ENCODE measurements around the gene KCNG4.

Gene KCNG4

GRCh38 chr16:84182680-84183571 lies 56.9 kb downstream of the KCNG4 start:
- no peak for DNase-seq (ENCODE audit: low read depth, low spot score)

GRCh38 chr16:84182104-84182503 lies 57.7 kb downstream of the KCNG4 start:
- DNase-seq (ENCODE audit: low read depth, low spot score) = no peak

DNA sequence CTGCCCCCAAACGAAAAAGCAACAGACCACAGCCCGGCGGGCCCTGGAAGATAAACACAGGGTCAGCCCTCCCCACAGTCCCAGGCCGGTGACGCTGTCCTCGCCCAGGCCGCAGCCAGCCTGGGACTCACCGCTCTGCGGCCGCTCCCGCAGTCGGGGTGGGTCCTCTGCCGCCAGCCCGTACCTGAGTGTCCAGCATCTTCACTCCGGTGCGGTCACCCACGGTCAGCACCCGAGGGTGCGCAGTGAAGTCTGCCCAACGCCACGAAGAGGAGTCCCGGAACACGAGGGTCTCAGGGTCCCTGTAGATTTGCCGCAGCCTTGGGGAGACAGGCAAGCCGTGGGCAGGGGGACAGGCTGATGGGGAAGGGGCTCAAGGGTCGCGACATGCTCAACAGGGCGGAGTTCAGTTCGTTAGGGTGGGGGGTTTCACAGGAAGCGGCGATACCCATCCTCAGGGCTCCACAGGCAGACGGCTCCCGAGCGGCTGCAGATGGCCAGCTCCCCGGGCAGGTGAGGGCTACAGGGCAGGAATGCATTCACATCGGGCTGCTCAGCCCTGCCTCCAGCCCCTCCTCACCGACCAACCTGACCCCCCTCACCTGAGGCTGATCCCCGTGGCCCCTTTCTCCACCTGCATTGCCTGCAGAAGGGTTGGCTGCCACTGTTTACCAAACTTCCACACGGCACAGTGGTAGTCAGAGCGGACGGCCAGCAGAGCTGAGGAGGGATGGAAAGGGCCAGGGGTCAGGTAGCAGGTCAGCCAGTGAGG lies 58.5 kb downstream of the KCNG4 start:
- no peak for DNase-seq (ENCODE audit: low read depth, low spot score)

- DNase-seq (ENCODE audit: low read depth, low spot score) = no peak
Measured at GRCh38 chr16:84180519-84181140, 59.2 kb downstream of the KCNG4 start.

DNA sequence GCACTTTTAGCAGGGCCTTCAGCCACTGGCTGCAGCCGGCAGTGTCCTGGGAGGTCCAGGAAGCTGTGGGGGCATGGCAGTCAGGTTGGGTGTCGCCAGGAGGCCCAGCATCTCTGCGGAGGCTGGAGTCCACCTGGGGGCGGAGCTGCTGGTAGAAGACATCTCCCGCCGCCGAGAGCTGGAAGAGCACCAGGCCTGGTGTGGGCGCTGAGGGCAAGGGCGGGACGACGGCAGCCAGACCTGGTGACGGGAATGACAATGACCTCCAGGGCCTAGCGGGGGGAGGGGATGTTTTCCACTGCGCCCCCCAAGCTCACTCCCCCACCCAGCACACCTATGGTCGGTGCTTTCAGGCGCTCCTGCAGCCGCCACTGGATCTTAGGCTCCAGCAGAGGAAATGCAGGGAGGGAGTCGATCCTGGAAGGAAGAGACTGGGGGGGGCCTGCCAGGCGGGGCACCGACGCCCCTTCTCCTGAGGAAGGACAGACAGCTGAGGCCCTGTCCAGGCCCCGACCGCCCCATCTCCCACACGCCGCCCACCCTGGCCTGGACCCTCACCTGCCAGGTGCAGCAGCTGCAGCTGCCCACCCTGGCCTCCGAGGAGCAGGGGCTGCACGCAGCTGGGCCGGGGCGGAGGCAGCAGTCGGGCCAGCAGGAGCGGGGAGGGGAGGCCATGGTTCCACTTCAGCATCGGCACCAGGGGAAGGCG lies 60.0 kb downstream of the KCNG4 start:
- no peak for DNase-seq (ENCODE audit: low read depth, low spot score)

DNA sequence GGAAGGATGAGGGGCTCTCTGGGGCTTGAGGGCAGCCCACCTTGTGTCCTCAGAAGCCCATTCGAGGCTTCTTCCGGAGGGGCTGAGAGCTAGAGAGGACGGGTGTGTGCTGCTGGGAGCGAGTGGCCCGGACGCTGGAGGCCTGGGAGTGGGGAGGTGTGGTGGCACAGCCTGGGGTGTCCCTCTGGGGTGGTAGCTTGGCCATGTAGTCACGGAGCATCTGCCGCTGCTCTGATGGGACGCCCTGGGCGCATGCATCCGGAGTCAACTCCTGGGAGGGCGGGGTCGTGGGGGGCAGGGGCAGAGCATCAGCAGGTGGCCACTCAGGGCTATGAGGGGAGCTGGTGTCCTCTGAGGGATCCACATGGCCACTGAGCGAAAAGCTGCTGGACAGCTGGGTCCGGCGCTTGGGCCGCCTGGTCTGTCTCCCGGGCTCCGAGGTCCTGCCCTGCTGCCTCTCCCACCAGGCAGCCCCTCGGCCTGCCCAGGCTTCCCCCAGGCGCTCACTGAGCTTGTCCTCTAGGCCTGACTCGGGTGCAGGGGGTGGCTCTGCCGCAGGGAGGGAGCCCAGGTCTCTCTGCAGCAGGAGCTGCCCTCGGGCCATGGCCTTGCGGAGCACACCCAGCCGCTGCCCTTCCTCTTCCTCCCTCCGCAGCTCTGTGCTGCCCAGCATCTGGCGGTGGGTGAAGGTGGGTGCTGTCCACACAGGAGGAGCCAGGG lies 60.8 kb downstream of the KCNG4 start:
- no peak for DNase-seq (ENCODE audit: low read depth, low spot score)

DNA sequence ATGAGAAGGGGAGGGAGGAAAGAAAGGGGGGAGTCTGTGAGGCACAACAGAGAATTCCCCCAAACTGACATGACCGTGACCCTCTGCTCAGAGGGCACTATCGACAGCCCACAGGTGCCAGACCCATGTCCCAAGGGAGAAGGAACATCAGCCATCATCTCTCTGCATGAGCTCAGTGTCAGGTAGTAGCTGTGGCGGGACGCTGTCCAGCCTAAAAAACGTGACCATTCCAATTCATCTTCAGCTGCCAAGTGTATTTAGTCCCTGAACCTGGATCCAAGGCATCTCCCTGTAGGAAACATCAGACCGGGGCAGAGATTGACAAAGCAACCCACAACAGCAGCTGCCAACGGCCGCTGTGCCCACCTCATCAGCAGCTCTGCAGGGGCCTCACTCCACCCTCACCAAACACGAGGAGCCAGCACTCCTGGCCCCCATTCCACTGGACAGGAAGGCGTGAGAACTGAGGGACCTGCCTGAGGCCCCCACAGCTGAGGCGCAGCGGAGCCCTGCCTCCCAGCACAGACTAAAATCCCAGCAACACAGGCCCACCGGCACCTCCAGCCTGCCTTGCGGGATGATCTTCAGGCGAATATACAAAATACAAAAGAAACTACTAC lies 61.6 kb downstream of the KCNG4 start:
- no peak for DNase-seq (ENCODE audit: low read depth, low spot score)

DNA sequence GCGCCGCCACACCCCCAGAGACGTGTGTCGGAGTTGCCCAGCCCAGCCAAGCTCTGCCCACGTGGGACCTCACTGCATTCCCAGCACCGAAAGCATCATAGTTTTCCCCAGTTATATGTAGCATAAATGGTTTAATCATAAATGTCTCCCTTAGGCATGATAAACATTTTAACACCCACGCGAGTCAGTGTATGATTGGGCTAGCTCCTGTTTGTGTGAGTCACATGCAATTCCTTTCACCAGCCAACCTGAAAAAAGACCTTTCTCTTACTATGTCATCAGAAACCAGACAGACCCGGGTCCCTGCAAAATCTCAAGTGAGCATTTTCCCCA lies 62.1 kb downstream of the KCNG4 start:
- DNase-seq (ENCODE audit: low read depth, low spot score) = no peak

DNA sequence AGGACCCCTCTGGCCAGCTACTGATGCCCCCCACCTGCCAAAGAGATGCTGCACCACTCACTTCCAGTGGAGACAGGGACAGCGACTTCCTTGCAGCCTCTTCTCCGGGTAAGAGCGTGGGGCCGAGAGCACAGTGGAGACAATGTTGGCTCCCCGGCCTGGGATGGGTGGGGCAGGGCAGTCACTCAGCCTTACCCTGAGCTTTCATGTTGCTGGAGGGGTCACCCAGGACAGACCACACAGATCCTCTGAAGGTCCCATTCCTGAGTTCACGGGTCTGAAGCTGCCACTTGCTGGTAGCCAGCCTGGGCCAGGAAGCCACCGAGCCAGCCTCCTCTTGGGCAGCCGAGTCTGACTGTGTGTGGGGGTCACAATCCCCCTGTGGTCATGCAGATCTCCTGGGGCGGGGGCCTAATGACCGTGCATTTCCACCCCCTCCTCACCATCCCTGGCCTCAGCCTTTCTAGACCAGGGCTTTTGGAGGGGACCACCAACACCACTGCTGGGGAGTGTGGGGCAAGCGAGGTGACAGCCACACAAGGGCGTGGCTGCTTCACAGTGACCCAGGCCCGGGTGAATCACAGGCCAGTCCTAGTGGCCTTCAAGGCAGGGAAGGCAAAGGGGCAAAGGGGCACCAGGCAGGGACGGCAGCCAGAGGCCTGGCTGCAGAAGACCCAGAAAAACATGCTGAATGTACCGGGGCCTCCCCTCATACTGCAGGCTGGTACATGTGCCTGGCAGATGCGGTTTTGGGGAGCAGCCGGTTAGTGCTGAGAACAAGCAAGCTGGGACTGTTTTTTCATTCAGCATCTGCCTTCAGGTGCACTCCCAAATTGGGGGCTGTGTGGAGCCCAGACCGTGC lies 63.4 kb downstream of the KCNG4 start:
- no peak for DNase-seq (ENCODE audit: low read depth, low spot score)

DNA sequence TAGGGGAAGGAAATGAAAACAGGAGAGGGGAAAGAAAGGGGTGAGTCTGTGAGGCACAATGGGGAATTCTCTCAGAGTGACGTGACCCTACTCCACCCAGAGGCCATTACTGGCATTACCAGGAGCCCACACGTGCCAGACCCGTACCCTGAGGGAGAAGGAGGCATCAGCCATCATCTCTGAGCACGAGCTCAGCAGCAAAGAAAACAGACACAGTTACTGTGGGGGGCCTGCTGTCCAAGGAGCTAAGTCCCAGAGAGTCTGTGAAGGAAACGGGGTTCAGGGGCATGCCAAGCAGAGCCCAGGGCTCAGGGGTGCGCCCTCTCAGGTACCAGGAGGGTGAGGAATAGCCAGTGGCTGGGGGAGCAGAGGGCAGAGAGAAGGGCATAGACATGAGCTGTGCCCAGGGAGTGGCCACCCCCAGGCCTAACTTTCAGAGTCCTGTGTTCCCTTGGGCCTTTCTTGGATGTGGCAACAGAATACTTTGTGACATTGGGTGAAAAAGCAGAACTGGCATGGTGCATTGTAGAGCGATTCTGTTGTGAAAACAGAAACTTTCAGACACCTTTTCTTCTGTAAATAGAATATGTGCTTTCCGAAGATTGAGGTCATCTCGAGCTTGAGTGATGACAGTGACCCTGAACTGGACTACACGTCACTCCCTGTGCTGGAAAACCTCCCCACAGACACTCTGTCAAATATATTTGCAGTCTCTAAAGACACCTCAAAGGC lies 64.3 kb downstream of the KCNG4 start:
- no peak for DNase-seq (ENCODE audit: low read depth, low spot score)

- no peak for DNase-seq (ENCODE audit: low read depth, low spot score)
Measured at GRCh38 chr16:84174396-84174795, 65.4 kb downstream of the KCNG4 start.

GRCh38 chr16:84169765-84170310 lies 70.0 kb downstream of the KCNG4 start:
- no peak for DNase-seq (ENCODE audit: low read depth, low spot score)

Data from brain pericyte (primary cell).